Left ventricle myocardium inferior (tissue), 1 donor: ENCODE measurements around the gene GATAD2B. TPM values are rescaled to one million over a fixed set of nuclear protein-coding genes. Genes with fewer than 3 reads are reported as not detected.
A peak's percentile ranks its signal among the peaks of the same experiment; 100 is the strongest.
"Not testable (repeated sequence)": the region's sequence is repeated elsewhere in the genome, so short reads cannot be mapped to it uniquely, and the experiment has no call there.

Experiments used
- DNase-seq: peaks from one replicate; pipeline ENCODE4 v3.0.0-alpha.2; 2020
- H3K27ac ChIP-seq: fragments of 200-600 bp; replicated peaks from 2 replicates; pipeline ENCODE4 v1.8.0; 2021
- H3K27me3 ChIP-seq: fragments of 200-600 bp; 2 replicates; pipeline ENCODE4 v1.8.0; 2021; ENCODE audit warnings: low read depth
- H3K36me3 ChIP-seq: fragments of 200-600 bp; 2 replicates; pipeline ENCODE4 v1.8.0; 2021
- H3K4me1 ChIP-seq: fragments of 200-600 bp; 2 replicates; pipeline ENCODE4 v1.8.0; 2021
- H3K4me3 ChIP-seq: fragments of 200-600 bp; 2 replicates; pipeline ENCODE4 v1.8.0; 2021; ENCODE audit warnings: mild to moderate bottlenecking, moderate library complexity
- H3K9me3 ChIP-seq: fragments of 200-600 bp; replicated peaks from 2 replicates; pipeline ENCODE4 v1.8.0; 2021
- intact Hi-C: fragments of 100-400 bp; cut with micrococcal nuclease; formaldehyde crosslinking; loops from one replicate; pipeline ENCODE4 v1.11.0; 2022
- total RNA-seq: library from RNA; stranded (reverse); fragmentation: NEBNext Ultra II Directional; extraction: Animal tissue kit (Norgen Biotek cat#: 25700); gene quantifications from one replicate; pipeline ENCODE4 v1.2.1, GENCODE V29; 2021
- TF ChIP-seq, protein P1 (sequence below): fragments of 200-600 bp; IDR thresholded peaks from 2 replicates; pipeline ENCODE4 v1.8.0; 2021; ENCODE audit warnings: antibody characterized with exemption, mild to moderate bottlenecking, borderline replicate concordance
- donor health status: DM: no; HTN: yes; CAD: no; lungs with severe emphysema.

GATAD2B gene
- total RNA-seq, 1 donor from 2014 or later: 35.4 TPM

DNA sequence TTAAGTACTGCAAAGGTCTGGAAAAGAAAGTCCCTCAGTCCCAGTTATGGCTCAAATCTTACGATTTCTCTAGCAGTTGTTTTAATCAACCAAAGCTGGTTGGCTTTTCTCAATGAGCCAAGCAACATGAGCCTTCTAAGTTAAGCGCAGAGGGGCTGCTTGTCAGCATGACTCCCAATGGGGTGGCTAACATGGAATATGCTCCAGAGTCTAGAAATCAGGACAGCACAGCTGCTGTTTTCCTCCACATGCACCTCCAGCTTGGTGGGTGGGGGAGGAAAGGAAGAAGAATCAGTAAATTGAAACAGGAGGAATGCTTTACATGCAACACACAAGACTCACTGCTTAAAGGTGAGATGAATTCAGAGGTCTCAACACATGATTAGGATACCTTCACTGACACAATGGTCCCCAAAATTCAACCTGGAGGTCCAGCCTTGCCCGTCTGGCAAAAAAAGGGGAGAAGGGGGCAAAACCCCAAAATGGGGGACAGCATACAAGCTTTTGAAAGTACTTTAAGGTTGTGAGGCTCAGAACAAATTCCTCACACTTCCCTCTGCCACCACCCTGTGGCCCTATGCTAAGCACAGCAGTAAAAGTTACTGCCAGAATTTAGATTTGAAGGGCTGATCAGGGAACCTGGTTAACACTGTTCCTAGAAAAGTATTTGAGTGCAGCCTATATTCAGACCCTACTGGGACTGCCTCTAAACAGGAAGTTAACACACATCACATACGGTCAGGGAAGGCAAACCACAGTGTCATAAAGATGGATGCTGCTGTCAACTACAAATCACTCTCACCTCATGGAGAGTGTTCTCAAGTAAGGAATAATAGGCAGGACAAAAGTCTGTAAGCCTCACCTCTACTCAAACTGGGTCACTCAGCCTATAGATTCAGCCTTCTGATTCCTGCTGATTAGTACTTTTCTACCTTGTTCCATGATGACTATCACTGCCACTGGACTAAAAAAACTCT lies 2.6 kb downstream of the GATAD2B start:
- H3K4me3 ChIP-seq: peak overlapping the region; percentile 91
- DNase-seq: no peak
- H3K27me3 ChIP-seq: no peaks in the 10 kb centered on the region
- peaks cover 13% of the 10 kb centered on the region for H3K36me3 ChIP-seq
- intact Hi-C loops: no loop called here
- peaks cover 73% of the 10 kb centered on the region for H3K4me1 ChIP-seq
- TF ChIP-seq, protein P1, sequence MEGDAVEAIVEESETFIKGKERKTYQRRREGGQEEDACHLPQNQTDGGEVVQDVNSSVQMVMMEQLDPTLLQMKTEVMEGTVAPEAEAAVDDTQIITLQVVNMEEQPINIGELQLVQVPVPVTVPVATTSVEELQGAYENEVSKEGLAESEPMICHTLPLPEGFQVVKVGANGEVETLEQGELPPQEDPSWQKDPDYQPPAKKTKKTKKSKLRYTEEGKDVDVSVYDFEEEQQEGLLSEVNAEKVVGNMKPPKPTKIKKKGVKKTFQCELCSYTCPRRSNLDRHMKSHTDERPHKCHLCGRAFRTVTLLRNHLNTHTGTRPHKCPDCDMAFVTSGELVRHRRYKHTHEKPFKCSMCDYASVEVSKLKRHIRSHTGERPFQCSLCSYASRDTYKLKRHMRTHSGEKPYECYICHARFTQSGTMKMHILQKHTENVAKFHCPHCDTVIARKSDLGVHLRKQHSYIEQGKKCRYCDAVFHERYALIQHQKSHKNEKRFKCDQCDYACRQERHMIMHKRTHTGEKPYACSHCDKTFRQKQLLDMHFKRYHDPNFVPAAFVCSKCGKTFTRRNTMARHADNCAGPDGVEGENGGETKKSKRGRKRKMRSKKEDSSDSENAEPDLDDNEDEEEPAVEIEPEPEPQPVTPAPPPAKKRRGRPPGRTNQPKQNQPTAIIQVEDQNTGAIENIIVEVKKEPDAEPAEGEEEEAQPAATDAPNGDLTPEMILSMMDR: no peak
- H3K27ac ChIP-seq: peak overlapping the region; percentile 93
- no peaks in the 10 kb centered on the region for H3K9me3 ChIP-seq

DNA sequence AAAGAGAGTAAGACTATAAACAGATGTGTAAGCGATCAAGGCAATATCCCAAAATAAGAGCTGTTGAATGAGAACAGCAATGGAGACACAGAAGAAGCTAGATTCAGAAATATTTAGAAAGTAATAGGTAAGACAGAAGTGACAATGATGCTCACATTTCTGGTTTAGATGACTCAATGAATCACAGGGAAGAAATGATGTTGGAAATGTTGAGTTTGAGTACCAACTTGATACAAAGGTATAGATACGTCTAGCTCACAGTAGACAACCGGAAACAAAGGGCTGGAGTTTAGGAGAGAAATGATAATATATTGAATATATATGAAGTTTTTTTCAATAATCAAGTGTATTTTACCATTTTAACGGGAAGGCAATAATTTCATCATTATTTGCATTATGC lies 6.5 kb downstream of the GATAD2B start:
- TF ChIP-seq, protein P1: no peak
- Histone ChIP-seq H3K27me3 (no peaks in the 10 kb centered on the region), H3K27ac (no peak overlapping the region), H3K36me3 (peaks cover 14% of the 10 kb centered on the region), H3K4me1 (peaks cover 72% of the 10 kb centered on the region), H3K9me3 (no peaks in the 10 kb centered on the region), H3K4me3 (no peak overlapping the region)
- DNase-seq: no peak
- intact Hi-C loops: no loop called here

DNA sequence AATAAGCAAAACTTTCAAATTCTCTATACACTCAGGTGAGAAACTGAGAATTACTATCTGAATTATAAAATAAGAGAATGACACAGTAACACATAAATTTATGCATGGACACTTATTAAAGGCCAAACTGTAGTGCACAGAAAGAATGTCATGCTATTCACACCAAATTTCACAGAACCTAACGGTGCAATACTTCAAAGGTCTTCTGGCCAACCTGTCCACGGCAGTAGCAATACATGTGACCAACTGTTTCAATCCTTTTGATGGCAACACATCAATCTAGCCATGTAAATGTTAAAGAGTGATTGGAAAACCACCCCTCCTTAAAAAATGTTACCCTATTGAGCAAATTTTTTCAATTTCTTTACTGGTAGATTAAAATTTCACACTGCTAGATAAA lies 10.4 kb downstream of the GATAD2B start:
- H3K4me3 ChIP-seq: no peak overlapping the region
- intact Hi-C loops: no loop called here
- TF ChIP-seq, protein P1: no peak
- no peaks in the 10 kb centered on the region for H3K27me3 ChIP-seq
- peaks cover 17% of the 10 kb centered on the region for H3K36me3 ChIP-seq
- H3K9me3 ChIP-seq: no peaks in the 10 kb centered on the region
- DNase-seq: no peak
- peaks cover 32% of the 10 kb centered on the region for H3K4me1 ChIP-seq
- H3K27ac ChIP-seq: no peak overlapping the region

DNA sequence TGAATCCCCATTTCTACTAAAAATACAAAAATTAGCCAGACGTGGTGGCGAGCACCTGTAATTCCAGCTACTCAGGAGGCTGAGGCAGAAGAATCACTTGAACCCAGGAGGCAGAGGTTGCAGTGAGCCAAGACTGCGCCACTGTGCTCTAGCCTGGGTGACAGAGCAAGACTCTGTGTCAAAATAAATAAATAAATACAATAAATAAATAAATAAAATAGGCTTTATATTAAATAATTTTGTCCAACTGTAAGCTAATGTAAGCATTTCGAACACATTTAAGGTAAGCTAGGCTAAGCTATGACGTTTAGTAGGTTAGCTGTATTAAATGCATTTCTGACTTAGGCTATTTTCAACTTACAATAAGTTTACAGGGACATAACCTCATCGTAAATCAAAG lies 12.2 kb downstream of the GATAD2B start:
- DNase-seq, H3K27me3 ChIP-seq, H3K27ac ChIP-seq, H3K9me3 ChIP-seq, H3K4me3 ChIP-seq, intact Hi-C loops: not testable (repeated sequence)
- peaks cover 30% of the 10 kb centered on the region for H3K4me1 ChIP-seq
- H3K36me3 ChIP-seq: peaks cover 15% of the 10 kb centered on the region

DNA sequence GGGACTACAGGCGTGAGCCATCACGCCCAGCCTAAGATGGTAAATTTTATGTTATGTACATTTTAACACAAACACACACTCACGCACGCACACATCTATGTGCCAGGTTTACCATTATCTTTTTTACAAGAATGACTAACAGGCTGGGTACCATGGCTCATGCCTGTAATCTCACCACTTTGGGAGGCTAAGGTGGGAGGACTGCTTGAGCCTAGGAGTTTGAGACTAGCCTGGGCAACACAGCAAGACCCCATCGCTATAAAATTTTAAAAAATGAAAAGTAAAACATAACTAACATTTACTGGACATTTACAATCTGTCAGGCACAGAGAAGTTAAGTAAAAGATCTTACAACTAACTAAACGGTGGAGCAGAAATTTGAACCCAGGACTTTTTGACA lies 14.7 kb downstream of the GATAD2B start:
- no peak overlapping the region for H3K4me3 ChIP-seq
- H3K9me3 ChIP-seq: no peaks in the 10 kb centered on the region
- peaks cover 10% of the 10 kb centered on the region for H3K36me3 ChIP-seq
- intact Hi-C loops: no loop called here
- H3K4me1 ChIP-seq: peaks cover 31% of the 10 kb centered on the region
- no peak for DNase-seq
- H3K27me3 ChIP-seq: no peaks in the 10 kb centered on the region
- TF ChIP-seq, protein P1: no peak
- H3K27ac ChIP-seq: no peak overlapping the region

DNA sequence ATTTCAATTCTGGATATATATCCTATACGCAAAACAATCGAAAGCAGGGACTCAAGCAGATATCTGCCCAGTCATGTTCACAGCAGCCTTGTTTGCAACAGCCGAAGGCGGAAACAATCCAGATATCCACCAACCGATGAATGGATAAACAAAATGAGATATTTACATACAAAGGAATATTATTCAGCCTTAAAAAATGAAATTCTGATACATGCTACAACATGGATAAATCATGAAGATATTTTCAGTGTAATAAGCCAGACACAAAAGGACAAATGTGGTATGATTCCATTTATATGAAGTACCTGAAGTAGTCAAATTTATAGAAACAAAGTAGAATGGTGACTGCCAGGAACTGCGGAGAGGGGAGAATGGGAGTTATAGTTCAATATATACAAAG lies 15.6 kb downstream of the GATAD2B start:
- intact Hi-C loops: no loop called here
- no peak for DNase-seq
- H3K4me1 ChIP-seq: peaks cover 23% of the 10 kb centered on the region
- TF ChIP-seq, protein P1: no peak
- H3K4me3 ChIP-seq: no peak overlapping the region
- peaks cover 10% of the 10 kb centered on the region for H3K36me3 ChIP-seq
- no peak overlapping the region for H3K27ac ChIP-seq
- no peaks in the 10 kb centered on the region for H3K9me3 ChIP-seq
- no peaks in the 10 kb centered on the region for H3K27me3 ChIP-seq
